ENCODE measurements around the gene C1orf232. TPM values are rescaled to one million over a fixed set of nuclear protein-coding genes. Genes with fewer than 3 reads are reported as not detected.

Gene C1orf232
- total RNA-seq, 1 donor from 2014 or later: not detected

DNA sequence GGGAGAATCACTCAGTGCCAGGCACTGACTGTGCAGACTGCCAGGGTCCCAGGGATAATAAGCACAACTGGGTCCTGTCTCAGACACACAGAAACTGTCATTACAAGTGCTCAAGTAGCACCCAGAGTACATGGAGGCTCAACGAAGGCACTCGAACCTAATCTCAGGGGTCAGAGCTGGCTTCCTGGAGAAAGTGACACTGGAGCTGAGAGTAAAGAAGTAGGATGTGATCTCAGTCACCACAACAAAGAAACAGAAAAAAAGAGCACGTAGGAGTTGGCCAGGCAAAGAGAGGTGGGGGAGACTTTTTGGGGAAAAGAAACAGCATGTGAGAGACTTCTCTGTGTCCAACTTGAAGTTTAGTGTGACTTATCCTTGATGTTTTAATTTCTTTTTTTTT, 23.0 kb upstream of the C1orf232 start:
- TF ChIP-seq, protein P1, sequence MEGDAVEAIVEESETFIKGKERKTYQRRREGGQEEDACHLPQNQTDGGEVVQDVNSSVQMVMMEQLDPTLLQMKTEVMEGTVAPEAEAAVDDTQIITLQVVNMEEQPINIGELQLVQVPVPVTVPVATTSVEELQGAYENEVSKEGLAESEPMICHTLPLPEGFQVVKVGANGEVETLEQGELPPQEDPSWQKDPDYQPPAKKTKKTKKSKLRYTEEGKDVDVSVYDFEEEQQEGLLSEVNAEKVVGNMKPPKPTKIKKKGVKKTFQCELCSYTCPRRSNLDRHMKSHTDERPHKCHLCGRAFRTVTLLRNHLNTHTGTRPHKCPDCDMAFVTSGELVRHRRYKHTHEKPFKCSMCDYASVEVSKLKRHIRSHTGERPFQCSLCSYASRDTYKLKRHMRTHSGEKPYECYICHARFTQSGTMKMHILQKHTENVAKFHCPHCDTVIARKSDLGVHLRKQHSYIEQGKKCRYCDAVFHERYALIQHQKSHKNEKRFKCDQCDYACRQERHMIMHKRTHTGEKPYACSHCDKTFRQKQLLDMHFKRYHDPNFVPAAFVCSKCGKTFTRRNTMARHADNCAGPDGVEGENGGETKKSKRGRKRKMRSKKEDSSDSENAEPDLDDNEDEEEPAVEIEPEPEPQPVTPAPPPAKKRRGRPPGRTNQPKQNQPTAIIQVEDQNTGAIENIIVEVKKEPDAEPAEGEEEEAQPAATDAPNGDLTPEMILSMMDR (IDR thresholded peaks at IDR 0.05; ENCODE audit: unreplicated experiment): no peak
- Mint-ChIP-seq H3K27me3 (peaks cover 10% of the 10 kb centered on the region), H3K36me3 (ENCODE audit: insufficient read depth) (peaks cover 8% of the 10 kb centered on the region), H3K27ac (no peak overlapping the region), H3K4me3 (ENCODE audit: low read depth) (no peak overlapping the region), H3K4me1 (ENCODE audit: low read depth) (no peaks in the 10 kb centered on the region), H3K9me3 (ENCODE audit: low read depth) (no peaks in the 10 kb centered on the region)
- no peak for DNase-seq (ENCODE audit: low spot score, unreplicated experiment)

DNA sequence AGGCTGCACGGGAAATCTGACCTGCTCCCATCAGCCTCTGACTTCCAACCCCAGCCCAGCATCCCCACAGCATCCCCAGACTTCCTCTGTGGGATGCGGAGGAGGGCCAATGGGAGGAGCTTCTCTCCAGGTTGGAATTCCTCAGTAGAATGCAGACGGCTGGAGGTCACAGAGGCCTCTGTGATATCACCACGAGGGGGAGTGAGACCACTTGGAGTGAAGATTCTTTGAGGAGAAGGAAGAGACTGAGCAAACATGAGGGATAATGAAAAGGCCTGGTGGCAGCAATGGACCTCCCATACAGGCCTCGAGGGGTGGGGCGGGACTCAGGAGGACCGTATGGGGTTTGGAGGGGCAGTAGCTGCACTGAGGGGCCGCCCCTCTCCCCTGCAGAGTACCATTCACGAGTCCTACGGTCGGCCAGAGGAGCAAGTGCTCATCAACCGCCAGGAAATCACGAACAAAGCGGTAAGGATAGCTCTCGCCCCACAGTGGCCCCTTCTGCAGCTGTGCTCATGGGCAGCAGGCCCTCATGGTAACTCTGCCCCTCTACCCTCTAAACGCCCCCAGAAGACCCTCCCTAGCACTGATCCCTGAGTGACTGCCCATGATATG, 21.7 kb upstream of the C1orf232 start, which contains the start of gene CATSPER4:
CATSPER4 (plus strand) TSS at position 230 of the 615 bp plus-strand sequence; CDS start at position 256, 26 bp downstream.
- Mint-ChIP-seq H3K36me3 (ENCODE audit: insufficient read depth) (peaks cover 11% of the 10 kb centered on the region), H3K9me3 (ENCODE audit: low read depth) (no peaks in the 10 kb centered on the region), H3K4me3 (ENCODE audit: low read depth) (no peak within 1 kb of the TSS), H3K4me1 (ENCODE audit: low read depth) (no peaks in the 10 kb centered on the region), H3K27ac (peak within 1 kb of the TSS; percentile 11), H3K27me3 (peaks cover 10% of the 10 kb centered on the region)
- TF ChIP-seq, protein P1 (IDR thresholded peaks at IDR 0.05; ENCODE audit: unreplicated experiment): peak; percentile 53
- no peak for DNase-seq (ENCODE audit: low spot score, unreplicated experiment)

DNA sequence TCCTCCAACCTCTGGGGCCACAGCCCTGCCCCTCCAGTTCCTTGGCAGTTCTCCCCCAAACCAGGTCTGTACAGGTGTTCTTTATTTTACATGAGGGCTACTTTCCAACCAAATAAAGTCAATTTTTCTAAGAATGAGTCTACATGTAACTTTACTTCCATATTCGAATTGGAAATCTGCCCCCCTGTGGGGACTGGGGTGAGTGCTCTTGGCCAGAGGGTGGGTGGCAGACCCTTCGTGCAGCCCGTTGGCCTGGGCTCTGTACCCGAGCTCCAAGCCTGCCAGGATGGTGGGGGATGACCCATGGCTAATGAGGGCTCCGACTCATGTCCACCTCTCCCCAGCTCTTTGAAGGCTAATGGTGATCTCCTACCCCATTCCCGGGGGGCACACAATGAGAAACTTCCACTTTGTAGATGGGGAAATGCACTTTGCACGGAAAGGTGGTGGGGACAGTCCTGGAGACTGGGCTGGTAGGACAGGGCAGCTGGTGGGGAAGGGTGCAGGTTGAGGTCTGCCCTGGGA, 21.1 kb upstream of the C1orf232 start:
- peaks cover 10% of the 10 kb centered on the region for H3K27me3 Mint-ChIP-seq
- TF ChIP-seq, protein P1 (IDR thresholded peaks at IDR 0.05; ENCODE audit: unreplicated experiment): no peak
- no peaks in the 10 kb centered on the region for H3K4me1 Mint-ChIP-seq (ENCODE audit: low read depth)
- DNase-seq (ENCODE audit: low spot score, unreplicated experiment): no peak
- H3K27ac Mint-ChIP-seq: no peak overlapping the region
- H3K36me3 Mint-ChIP-seq (ENCODE audit: insufficient read depth): peaks cover 11% of the 10 kb centered on the region
- no peak overlapping the region for H3K4me3 Mint-ChIP-seq (ENCODE audit: low read depth)
- no peaks in the 10 kb centered on the region for H3K9me3 Mint-ChIP-seq (ENCODE audit: low read depth)

DNA sequence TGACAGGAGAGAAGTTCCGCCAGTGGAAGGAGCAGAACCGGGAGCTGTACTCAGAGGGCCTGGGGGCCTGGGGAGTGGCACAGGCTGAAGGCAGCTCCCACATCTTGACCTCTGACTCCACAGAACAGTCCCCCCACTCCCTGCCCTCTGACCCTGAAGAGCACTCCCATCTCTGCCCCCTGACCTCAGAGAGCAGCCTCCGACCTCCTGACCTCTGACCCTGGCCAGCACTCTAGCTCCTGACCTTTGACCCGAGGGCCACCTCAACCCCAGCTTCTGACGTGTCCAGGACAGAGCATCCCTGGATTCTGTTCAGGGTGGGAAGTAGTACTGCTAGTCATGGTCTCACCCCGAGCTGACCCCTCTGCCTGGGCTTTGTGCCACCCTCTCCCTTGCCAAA, 20.6 kb upstream of the C1orf232 start:
- no peak for DNase-seq (ENCODE audit: low spot score, unreplicated experiment)
- H3K9me3 Mint-ChIP-seq (ENCODE audit: low read depth): no peaks in the 10 kb centered on the region
- H3K36me3 Mint-ChIP-seq (ENCODE audit: insufficient read depth): peaks cover 11% of the 10 kb centered on the region
- H3K27ac Mint-ChIP-seq: no peak overlapping the region
- TF ChIP-seq, protein P1 (IDR thresholded peaks at IDR 0.05; ENCODE audit: unreplicated experiment): no peak
- peaks cover 8% of the 10 kb centered on the region for H3K27me3 Mint-ChIP-seq
- no peak overlapping the region for H3K4me3 Mint-ChIP-seq (ENCODE audit: low read depth)
- no peaks in the 10 kb centered on the region for H3K4me1 Mint-ChIP-seq (ENCODE audit: low read depth)

DNA sequence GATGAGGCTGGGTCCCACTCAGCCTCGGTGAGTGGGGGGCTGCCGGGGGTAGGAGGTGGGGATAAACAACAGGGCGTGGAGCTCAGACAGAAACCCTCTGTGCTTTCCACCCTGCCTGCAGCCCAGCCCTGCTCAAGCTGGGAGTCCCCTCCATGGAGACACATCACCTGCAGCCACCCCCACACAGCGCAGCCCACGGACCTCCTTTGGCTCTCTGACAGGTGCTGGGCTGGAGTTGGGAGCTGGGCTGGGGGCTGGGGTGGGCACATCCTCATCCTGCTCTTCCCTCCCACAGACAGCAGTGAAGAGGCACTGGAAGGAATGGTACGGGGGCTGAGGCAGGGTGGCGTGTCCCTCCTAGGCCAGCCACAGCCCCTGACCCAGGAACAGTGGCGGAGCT, 19.7 kb upstream of the C1orf232 start:
- no peak overlapping the region for H3K4me3 Mint-ChIP-seq (ENCODE audit: low read depth)
- no peak overlapping the region for H3K27ac Mint-ChIP-seq
- DNase-seq (ENCODE audit: low spot score, unreplicated experiment): no peak
- H3K4me1 Mint-ChIP-seq (ENCODE audit: low read depth): no peaks in the 10 kb centered on the region
- peaks cover under 1% of the 10 kb centered on the region for H3K27me3 Mint-ChIP-seq
- no peaks in the 10 kb centered on the region for H3K9me3 Mint-ChIP-seq (ENCODE audit: low read depth)
- TF ChIP-seq, protein P1 (IDR thresholded peaks at IDR 0.05; ENCODE audit: unreplicated experiment): no peak
- H3K36me3 Mint-ChIP-seq (ENCODE audit: insufficient read depth): peaks cover 12% of the 10 kb centered on the region

Data from progenitor cell of endocrine pancreas (in vitro differentiated cells).